Measurements from ENCODE around the gene MED14. TPM values are rescaled to one million over a fixed set of nuclear protein-coding genes. Genes with fewer than 3 reads are reported as not detected.
"Not testable (repeated sequence)": the region's sequence is repeated elsewhere in the genome, so short reads cannot be mapped to it uniquely, and the experiment has no call there.

The MED14 gene
- total RNA-seq = 10 to 100 TPM; 44.9 to 47.7 TPM

DNA sequence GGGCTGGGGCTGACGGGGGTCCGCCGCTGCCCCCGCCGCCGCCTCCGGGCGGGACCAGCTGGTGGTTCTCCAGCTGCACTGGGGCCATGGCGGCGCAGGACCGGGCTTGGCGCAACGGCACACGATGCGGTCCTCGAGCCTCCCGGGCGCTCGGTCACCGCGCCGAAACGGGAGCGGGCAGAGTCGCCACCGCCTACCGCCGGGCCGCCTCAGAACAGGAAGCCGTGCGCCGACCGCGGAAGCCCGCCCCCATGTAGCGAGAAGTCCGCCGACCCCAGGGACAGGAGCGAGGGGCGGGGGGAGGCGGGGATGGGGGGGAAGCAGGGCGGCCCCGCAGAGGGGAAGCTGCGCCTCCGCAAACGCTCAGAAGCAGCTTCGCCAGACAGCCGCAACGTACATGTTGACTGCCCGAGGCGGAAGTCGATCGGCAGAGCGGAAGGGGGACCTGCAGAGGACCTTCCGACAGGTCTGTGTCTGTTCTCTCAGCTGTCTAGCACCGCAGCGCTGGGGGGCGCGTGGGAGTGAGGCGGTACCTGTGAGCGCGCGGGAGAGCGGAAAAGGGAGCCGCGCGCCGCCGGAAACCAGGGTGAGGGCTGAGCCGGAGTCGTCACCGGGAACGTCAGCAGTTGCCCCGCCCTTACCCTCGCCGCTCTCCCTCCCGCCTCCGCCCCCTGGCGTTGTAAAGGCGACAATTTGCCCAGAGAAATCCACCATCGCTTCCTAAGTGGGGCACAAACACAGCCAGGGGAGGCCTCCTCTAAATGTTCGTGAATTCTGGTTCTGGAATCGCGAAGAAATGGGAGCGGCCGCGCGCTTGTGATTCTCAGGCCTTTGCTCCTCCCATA lies at the start of gene MED14:
MED14 (minus strand) TSS at position 218 of the 845 bp plus-strand sequence; CDS start at position 88, 130 bp downstream.
- ATAC-seq = peak; percentile 94

DNA sequence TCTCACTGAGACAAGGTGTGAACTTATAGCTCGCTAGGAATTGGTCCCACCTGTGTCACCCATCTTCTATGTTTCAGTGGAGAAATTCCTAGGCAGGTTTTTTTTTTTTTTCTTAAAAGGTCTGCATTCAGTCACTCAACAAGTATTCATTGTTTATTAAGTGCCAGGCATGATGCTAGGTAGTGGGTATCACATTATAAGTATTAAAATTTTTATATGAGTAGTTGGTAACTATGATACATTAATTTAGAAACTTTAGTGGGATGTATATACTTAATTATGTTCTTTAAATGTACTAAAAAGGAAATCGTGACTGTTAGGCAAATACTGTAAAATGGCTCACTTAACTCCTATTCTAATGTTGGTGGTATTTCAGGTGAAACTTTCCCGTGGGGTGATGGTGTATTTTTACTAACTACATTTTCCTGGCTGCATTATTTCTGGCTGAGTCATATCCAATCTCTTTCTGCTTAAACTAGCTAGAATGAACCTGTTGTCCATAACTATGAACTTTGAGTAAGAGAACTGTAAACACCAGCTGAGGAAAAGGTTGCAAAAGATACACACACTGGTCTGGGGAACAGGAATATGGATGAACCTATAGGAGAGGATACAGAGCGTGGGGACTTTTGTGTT lies 49.3 kb upstream of the MED14 start:
- no peak overlapping the region for H3K4me3 Mint-ChIP-seq
- H3K27ac Mint-ChIP-seq = no peak overlapping the region
- CTCF ChIA-PET = interaction anchor here (0.6 to 1.3 kb wide), 3 partner anchors 9 to 330 kb away, joined by 3 read pairs; no protein-coding TSS in a partner anchor
- ATAC-seq = no peak
- no peaks in the 10 kb centered on the region for H3K4me1 Mint-ChIP-seq
- DNase-seq = no peak
- no peaks in the 10 kb centered on the region for H3K27me3 Mint-ChIP-seq
- no peaks in the 10 kb centered on the region for H3K36me3 Mint-ChIP-seq
- no peaks in the 10 kb centered on the region for H3K9me3 Mint-ChIP-seq (ENCODE audit: low read depth)

More for the DNA sequence above, at the start of gene MED14:
- peak within 1 kb of the TSS; percentile 95 for H3K27ac Mint-ChIP-seq
- peaks cover 8% of the 10 kb centered on the region for H3K36me3 Mint-ChIP-seq
- H3K4me1 Mint-ChIP-seq = peaks cover 42% of the 10 kb centered on the region
- H3K9me3 Mint-ChIP-seq (ENCODE audit: low read depth) = no peaks in the 10 kb centered on the region
- H3K4me3 Mint-ChIP-seq = peak within 1 kb of the TSS; percentile 84
- CTCF ChIA-PET = interaction anchor here (1.3 kb wide), 2 partner anchors 84 to 380 kb away, joined by 3 to 4 read pairs; no protein-coding TSS in a partner anchor
- H3K27me3 Mint-ChIP-seq = no peaks in the 10 kb centered on the region
- peak; percentile 92 for DNase-seq

DNA sequence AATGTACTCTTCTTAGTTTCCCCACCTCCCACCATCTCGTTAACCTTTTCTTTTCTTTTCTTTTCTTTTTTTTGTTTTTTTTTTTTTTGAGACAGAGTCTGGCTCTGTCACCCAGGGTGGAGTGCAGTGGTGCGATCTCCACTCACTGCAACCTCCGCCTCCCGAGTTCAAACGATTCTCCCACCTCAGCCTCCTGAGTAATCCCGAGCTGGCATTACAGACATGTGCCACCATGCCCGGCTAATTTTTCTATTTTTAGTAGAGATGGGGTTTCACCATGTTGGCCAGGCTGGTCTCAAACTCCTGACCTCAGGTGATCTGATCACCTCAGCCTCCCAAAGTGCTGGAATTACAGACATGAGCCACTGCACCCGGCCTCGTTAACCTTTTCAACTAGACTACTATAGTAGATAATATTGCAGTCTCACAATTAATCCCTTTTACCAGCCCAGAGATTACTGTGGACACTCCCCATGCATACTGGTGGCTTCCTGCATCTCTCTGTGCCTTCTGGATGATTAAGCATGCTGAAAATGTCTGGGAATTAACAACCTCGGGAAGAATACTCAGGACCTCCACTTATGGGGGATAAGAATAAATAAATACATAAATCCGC lies 47.4 kb upstream of the MED14 start:
- H3K36me3 Mint-ChIP-seq; H3K27me3 Mint-ChIP-seq; DNase-seq; H3K27ac Mint-ChIP-seq; CTCF ChIA-PET; H3K4me3 Mint-ChIP-seq; H3K4me1 Mint-ChIP-seq; H3K9me3 Mint-ChIP-seq (ENCODE audit: low read depth); ATAC-seq: not testable (repeated sequence)

DNA sequence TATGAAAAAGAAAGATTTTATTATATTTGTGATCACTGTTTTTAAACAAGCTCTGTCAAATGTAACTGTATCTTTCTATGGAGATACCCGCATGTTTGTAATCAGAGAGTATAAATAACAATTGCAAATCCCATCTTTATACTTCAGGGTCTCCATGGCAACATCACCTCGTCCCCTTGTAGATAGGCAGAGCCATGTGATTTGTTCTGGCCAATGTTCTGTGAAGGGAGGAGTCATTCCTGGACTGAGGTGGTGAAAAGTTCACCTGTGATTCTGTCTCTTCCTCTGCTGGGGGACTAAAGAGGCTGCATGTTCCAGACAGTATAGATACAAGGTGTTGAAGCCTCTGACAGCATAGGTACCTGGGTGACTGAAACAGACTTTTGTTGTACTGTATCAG lies 45.6 kb upstream of the MED14 start:
- Mint-ChIP-seq H3K27me3 (no peaks in the 10 kb centered on the region), H3K4me1 (no peaks in the 10 kb centered on the region), H3K9me3 (ENCODE audit: low read depth) (no peaks in the 10 kb centered on the region), H3K36me3 (no peaks in the 10 kb centered on the region), H3K27ac (no peak overlapping the region), H3K4me3 (no peak overlapping the region)
- CTCF ChIA-PET = no interaction called here
- no peak for DNase-seq
- no peak for ATAC-seq

DNA sequence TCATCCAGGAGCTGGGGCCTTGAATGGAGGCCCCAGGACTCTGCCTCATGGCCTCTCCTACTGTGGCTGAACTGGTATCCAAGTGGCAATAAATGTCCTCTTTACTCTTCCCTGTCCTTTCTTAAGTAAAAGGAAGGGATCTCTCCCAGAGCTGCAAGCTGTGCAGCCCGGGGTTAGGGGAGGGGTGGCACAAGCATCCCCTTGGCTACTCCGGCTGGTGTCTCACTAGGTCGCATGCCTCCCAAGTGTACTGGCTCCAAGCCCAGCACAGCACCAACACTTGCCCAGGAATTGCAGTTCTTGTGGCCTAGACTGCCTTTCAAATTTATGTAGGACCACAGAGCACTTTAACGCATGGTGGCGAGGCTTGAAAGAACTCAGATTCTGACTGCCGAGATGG lies 44.7 kb upstream of the MED14 start:
- H3K4me3 Mint-ChIP-seq = no peak overlapping the region
- DNase-seq (no peak), ATAC-seq (no peak)
- no peaks in the 10 kb centered on the region for H3K9me3 Mint-ChIP-seq (ENCODE audit: low read depth)
- H3K4me1 Mint-ChIP-seq = no peaks in the 10 kb centered on the region
- no peaks in the 10 kb centered on the region for H3K27me3 Mint-ChIP-seq
- CTCF ChIA-PET = no interaction called here
- H3K36me3 Mint-ChIP-seq = no peaks in the 10 kb centered on the region
- H3K27ac Mint-ChIP-seq = no peak overlapping the region

DNA sequence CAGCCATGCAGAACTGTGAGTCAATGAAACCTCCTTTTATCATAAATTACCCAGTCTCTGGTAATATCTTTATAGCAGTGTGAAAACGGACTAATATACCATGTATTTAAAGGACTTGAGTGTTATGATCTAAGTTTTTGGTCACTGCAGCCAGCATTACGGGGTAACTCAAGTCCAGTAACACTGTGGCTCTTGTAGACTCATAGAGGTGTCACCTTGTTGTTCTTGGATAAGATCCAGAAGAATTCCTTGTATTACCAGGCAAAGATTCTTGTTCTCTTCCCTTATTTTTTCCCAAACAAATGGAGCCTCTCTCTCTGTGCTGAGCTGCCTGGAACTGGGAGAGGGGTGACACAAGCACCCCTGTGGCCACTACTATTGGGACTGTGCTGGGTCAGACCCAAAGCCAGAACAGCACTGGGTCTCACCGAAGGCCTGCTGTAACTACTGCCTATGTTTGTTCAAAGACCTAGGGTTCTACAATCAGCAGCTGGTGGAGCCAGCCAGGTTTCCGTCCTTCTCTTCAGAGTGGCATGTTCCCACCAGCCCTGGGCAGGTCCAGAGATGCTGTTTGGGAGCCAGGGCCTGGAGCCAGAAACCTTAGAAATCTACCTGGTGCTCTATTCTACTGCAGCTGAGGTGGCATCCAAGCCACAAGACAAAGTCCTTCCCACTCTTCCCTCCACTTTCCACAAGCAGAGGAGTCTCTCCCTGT lies 43.7 kb upstream of the MED14 start:
- ATAC-seq (no peak), DNase-seq (no peak)
- H3K27me3 Mint-ChIP-seq = no peaks in the 10 kb centered on the region
- H3K9me3 Mint-ChIP-seq (ENCODE audit: low read depth) = no peaks in the 10 kb centered on the region
- CTCF ChIA-PET = no interaction called here
- H3K4me3 Mint-ChIP-seq = no peak overlapping the region
- no peak overlapping the region for H3K27ac Mint-ChIP-seq
- H3K4me1 Mint-ChIP-seq = no peaks in the 10 kb centered on the region
- no peaks in the 10 kb centered on the region for H3K36me3 Mint-ChIP-seq

DNA sequence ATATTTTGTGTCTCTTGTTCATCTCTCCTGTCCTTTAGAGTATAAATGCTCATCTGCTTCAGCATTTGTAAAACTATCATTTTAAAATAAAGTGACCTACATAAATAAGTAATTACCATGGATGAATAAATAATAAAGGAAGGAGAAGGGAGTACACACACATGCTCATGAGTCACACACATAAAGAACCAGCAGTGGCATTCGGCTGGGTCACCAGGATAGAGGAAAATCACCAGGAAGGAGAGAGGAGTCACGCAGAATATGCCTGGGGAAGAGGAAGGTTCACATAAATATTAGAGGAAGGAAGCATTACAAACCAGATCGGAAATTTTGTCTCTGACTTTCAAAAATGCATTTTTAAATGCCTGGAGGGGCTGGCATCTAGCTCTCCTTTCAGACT lies 38.5 kb upstream of the MED14 start:
- Mint-ChIP-seq H3K9me3 (ENCODE audit: low read depth) (no peaks in the 10 kb centered on the region), H3K4me1 (no peaks in the 10 kb centered on the region), H3K4me3 (no peak overlapping the region), H3K27ac (no peak overlapping the region), H3K27me3 (peaks cover 3% of the 10 kb centered on the region), H3K36me3 (no peaks in the 10 kb centered on the region)
- no peak for DNase-seq
- CTCF ChIA-PET = no interaction called here
- no peak for ATAC-seq

DNA sequence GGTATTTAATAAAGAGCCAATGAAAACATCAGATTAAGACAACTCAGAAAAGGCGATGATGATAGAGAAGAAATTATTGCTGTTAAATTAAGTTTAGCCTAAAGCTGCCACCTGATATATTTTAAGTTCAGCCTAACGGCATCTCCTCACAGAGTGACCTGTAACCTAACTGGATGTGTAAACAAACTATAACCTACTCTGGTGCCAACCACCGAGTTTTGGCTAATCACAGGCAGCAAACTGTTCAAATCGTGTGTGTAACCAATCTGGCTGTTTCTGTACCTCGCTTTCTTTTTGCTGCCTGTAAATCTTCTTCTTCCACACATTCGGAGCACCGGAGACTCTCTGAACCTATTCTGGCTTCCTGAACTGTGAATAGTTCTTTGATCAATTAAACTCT lies 37.8 kb upstream of the MED14 start:
- ATAC-seq (no peak), DNase-seq (no peak)
- Mint-ChIP-seq H3K27me3 (peaks cover 3% of the 10 kb centered on the region), H3K4me3 (no peak overlapping the region), H3K36me3 (no peaks in the 10 kb centered on the region), H3K4me1 (no peaks in the 10 kb centered on the region), H3K27ac (no peak overlapping the region), H3K9me3 (ENCODE audit: low read depth) (no peaks in the 10 kb centered on the region)
- CTCF ChIA-PET = no interaction called here

DNA sequence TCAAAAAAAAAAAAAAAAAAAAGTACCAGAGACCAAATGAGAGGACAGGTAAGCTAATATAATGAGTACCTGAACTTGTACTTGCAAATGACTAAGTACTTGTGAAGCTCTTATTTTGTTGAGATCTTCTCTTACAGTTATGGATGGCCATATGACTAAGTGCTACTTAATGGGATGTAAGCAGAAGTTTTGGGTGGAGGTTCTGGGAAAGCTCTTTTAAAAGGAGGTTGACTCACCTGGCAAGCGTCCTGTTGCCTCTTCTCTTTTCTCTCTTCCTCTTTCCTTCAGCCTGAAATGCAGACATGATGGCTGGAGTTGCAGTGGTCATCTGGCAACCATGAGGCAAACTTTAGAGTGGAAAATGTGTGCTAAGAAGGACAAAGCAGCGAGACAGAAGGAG lies 36.9 kb upstream of the MED14 start:
- Mint-ChIP-seq H3K27ac (no peak overlapping the region), H3K4me1 (no peaks in the 10 kb centered on the region), H3K4me3 (no peak overlapping the region), H3K9me3 (ENCODE audit: low read depth) (no peaks in the 10 kb centered on the region), H3K36me3 (no peaks in the 10 kb centered on the region), H3K27me3 (peaks cover 3% of the 10 kb centered on the region)
- DNase-seq = no peak
- no peak for ATAC-seq
- CTCF ChIA-PET = interaction anchor here (0.7 kb wide), 1 partner anchor 1385 kb away, joined by 3 read pairs; no protein-coding TSS in a partner anchor

DNA sequence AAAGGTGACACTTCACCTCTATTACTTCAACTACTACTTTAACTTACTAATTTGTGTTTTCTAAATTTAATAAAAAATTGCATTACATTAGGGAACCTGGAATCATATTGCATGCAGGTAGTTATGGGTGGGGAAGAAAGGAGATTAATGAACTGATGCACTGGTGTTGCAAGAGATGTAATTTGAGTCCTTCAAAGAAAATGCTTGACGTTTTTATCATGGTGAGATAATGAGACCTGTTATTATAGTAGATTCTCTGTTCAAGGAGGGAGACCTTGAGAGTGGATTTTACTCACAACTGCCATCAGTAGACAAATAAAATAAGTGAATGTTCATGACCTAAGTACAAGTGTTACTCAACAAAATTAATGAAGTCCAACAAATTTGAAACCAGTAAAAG lies 26.4 kb upstream of the MED14 start:
- CTCF ChIA-PET = no interaction called here
- no peaks in the 10 kb centered on the region for H3K36me3 Mint-ChIP-seq

DNA sequence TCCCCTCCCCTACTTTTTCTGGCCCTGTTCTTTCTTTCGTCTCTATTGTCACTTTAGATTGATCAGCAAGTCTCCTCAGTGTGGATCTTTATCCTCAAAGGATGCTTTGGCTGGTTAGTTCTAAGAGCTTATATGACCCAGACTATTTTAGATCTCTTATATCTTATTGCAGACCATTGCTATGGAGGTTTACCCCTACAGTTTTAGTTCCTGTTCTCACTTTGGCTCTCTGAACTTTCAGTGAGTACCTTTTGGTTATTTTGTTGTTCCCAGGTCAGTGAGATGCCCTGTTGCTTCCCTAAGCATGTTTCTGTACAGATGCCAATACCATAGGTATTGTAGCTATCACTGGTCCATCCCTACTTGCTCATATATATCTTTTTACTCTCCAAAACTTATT lies 24.0 kb upstream of the MED14 start:
- Mint-ChIP-seq H3K9me3 (ENCODE audit: low read depth) (no peaks in the 10 kb centered on the region), H3K4me1 (peaks cover 2% of the 10 kb centered on the region), H3K27ac (no peak overlapping the region), H3K27me3 (no peaks in the 10 kb centered on the region), H3K36me3 (no peaks in the 10 kb centered on the region), H3K4me3 (no peak overlapping the region)
- ATAC-seq = no peak
- CTCF ChIA-PET = no interaction called here
- DNase-seq = no peak

More for the DNA sequence above, 26.4 kb upstream of the MED14 start:
- DNase-seq (no peak), ATAC-seq (no peak)
- H3K4me3 Mint-ChIP-seq = no peak overlapping the region
- H3K27ac Mint-ChIP-seq = no peak overlapping the region
- H3K9me3 Mint-ChIP-seq (ENCODE audit: low read depth) = no peaks in the 10 kb centered on the region
- no peaks in the 10 kb centered on the region for H3K27me3 Mint-ChIP-seq
- H3K4me1 Mint-ChIP-seq = peaks cover 2% of the 10 kb centered on the region

DNA sequence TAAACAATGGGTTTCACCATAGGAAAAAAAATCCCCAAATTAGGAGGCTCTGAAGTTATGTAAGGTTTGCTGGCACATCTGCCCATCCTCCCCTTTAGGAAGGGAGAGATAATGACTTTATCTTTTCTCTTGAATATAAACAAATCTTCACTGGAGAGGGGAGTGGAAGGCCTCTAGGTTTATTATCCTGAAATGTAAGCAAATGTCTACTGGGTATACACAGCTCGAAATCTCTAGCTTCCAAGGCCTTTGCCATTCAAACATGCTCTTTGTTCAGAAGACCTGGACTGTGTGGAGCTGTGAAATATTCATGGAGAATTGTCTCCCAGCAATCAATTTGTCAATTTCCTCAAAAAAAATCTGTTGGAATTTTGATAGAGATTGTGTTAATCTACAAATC lies 21.7 kb upstream of the MED14 start:
- no peak for ATAC-seq
- Mint-ChIP-seq H3K4me3 (no peak overlapping the region), H3K27ac (no peak overlapping the region), H3K27me3 (no peaks in the 10 kb centered on the region), H3K4me1 (peaks cover 2% of the 10 kb centered on the region), H3K9me3 (ENCODE audit: low read depth) (peaks cover 4% of the 10 kb centered on the region), H3K36me3 (peaks cover 1% of the 10 kb centered on the region)
- DNase-seq = no peak
- CTCF ChIA-PET = no interaction called here

Data from activated CD8-positive, alpha-beta memory T cell treated with anti-CD3 and anti-CD28 coated beads, Interleukin-2, amount 10 ng/mL, durations not matched to agents 7 days and 5 days (primary cell).